Astrocyte of the spinal cord (primary cell): Measurements from ENCODE around the gene EEF1AKMT1.
"Not testable (repeated sequence)": the region's sequence is repeated elsewhere in the genome, so short reads cannot be mapped to it uniquely, and the experiment has no call there.

ENCODE experiments used
- DNase-seq: peaks from one replicate; pipeline ENCODE4 v3.0.0; 2011; ENCODE audit warnings: low read depth, low spot score
- H3K4me3 ChIP-seq: 2 replicates; pipeline ENCODE4 v1.5.1; 2011; ENCODE audit warnings: low read depth, mild to moderate bottlenecking, low read length, moderate library complexity
- in situ Hi-C: cut with HindIII; loops from 2 replicates; pipeline ENCODE4 v1.10.0; 2017; ENCODE audit warnings: low sequenced_read_pairs
- TF ChIP-seq, protein P1 (sequence below): IDR thresholded peaks from 2 replicates; pipeline ENCODE4 v1.5.1; 2012; ENCODE audit warnings: low read depth, mild to moderate bottlenecking, low read length, inconsistent platforms

EEF1AKMT1 gene

GRCh38 chr13:20682061-20682460 lies 91.7 kb downstream of the EEF1AKMT1 start:
- no peak overlapping the region for H3K4me3 ChIP-seq

DNA sequence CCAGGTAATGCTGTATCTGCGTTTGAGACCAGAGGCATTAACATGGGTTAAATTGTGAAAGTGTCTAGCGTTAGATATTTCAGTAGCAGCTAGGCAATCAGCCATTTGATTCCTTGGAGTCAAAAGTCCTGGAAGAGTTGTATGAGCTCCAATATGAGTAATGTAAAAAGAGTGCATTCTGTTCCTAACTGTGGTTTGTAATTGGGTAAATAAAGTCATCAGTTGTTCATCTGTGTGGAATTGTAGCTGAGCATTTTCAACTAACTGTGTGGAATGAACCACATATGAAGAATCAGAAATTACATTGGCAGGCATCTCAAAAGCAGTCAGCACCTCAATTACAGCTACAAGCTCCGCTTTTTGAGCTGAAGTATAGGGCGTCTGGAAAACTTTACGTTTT lies 92.3 kb downstream of the EEF1AKMT1 start:
- peak; percentile 83 for DNase-seq
- in situ Hi-C loops, H3K4me3 ChIP-seq: not testable (repeated sequence)

More at GRCh38 chr13:20682061-20682460, 91.7 kb downstream of the EEF1AKMT1 start:
- TF ChIP-seq, protein P1, sequence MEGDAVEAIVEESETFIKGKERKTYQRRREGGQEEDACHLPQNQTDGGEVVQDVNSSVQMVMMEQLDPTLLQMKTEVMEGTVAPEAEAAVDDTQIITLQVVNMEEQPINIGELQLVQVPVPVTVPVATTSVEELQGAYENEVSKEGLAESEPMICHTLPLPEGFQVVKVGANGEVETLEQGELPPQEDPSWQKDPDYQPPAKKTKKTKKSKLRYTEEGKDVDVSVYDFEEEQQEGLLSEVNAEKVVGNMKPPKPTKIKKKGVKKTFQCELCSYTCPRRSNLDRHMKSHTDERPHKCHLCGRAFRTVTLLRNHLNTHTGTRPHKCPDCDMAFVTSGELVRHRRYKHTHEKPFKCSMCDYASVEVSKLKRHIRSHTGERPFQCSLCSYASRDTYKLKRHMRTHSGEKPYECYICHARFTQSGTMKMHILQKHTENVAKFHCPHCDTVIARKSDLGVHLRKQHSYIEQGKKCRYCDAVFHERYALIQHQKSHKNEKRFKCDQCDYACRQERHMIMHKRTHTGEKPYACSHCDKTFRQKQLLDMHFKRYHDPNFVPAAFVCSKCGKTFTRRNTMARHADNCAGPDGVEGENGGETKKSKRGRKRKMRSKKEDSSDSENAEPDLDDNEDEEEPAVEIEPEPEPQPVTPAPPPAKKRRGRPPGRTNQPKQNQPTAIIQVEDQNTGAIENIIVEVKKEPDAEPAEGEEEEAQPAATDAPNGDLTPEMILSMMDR, result no peak
- no peak for DNase-seq
- in situ Hi-C loops, result no loop called here

GRCh38 chr13:20680416-20681080 lies 93.2 kb downstream of the EEF1AKMT1 start:
- TF ChIP-seq, protein P1, result no peak
- H3K4me3 ChIP-seq, result no peak overlapping the region
- in situ Hi-C loops, result no loop called here
- no peak for DNase-seq

DNA sequence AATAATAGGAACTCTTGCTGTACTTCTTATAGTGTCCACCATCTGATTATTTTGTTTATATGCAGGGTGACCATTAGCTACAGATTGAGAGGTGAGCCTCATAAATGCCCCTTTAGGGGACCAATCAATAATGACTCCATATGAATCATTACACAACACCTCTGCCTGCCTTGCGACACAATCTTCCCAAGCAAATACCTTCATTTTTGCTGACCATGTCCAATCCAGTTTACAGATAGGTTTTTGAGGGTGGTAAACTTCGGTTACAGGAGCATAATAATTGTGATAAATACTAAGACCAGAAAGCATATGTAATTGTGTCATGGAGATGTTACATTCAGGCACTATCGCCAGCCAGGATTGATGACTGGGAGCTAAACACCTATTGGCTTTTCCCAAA lies 93.9 kb downstream of the EEF1AKMT1 start:
- TF ChIP-seq, protein P1, result no peak
- H3K4me3 ChIP-seq, result no peak overlapping the region
- in situ Hi-C loops, result no loop called here
- no peak for DNase-seq
